Measurements from ENCODE around the gene SLC9B2. TPM values are rescaled to one million over a fixed set of nuclear protein-coding genes. Genes with fewer than 3 reads are reported as not detected.

Gene SLC9B2
- total RNA-seq, 2 experiments from 2014 or later = 21.1 to 21.7 TPM

DNA sequence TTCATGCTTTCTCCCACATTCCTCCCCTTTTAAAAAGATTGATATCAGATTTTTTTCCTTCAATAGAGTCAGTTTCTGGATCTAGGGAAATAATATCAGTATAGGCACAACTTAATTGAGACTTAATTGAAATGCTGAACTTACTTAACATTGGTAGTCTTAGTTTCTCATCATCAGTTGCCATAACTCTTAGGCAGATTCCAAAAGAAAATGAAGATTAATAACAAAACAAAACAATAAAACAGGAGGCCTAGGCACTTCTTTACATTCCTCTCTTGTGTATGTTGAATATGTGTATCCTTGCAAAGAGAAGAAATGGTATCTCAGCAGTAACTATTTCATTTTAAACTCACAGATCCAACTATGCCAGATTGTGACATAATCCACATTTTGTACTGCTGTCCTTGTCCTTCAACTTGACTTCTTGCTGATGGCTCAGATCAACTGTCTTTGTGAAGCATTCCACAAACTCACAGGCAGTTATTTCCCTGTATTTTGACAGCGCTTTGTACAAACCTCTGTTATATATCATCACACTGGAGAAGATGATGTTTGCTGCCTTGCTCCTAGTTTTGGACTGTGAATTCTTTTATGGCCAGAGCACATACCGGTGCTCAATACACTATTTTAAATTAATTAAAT is 9.1 kb upstream of the SLC9B2 start:
- intact Hi-C loops (cut with DNase I, micrococcal nuclease) = no loop called here
- Histone ChIP-seq H3K27me3 (ENCODE audit: control insufficient read depth in 1 of 2, insufficient read depth in 2 of 2, low read length in 2 of 2) (no peaks in the 10 kb centered on the region), H3K9me3 (ENCODE audit: control insufficient read depth in 1 of 2, insufficient read depth in 1 of 2, low read length in 2 of 2) (no peaks in the 10 kb centered on the region), H3K36me3 (ENCODE audit: insufficient read depth, low read length) (peaks cover 39% of the 10 kb centered on the region), H3K27ac (ENCODE audit: low read depth in 1 of 2, low read length in 2 of 2) (no peak overlapping the region), H3K4me1 (ENCODE audit: insufficient read depth, low read length) (no peaks in the 10 kb centered on the region), H3K4me3 (ENCODE audit: low read length) (no peak overlapping the region)
- Mint-ChIP-seq H3K27ac (no peak overlapping the region), H3K9me3 (no peaks in the 10 kb centered on the region), H3K36me3 (ENCODE audit: low read depth) (peaks cover 73% of the 10 kb centered on the region), H3K4me3 (no peak overlapping the region), H3K27me3 (no peaks in the 10 kb centered on the region), H3K4me1 (ENCODE audit: low read depth) (no peaks in the 10 kb centered on the region)
- no peak for ATAC-seq (ENCODE audit: poor library complexity)
- TF ChIP-seq, protein P1, sequence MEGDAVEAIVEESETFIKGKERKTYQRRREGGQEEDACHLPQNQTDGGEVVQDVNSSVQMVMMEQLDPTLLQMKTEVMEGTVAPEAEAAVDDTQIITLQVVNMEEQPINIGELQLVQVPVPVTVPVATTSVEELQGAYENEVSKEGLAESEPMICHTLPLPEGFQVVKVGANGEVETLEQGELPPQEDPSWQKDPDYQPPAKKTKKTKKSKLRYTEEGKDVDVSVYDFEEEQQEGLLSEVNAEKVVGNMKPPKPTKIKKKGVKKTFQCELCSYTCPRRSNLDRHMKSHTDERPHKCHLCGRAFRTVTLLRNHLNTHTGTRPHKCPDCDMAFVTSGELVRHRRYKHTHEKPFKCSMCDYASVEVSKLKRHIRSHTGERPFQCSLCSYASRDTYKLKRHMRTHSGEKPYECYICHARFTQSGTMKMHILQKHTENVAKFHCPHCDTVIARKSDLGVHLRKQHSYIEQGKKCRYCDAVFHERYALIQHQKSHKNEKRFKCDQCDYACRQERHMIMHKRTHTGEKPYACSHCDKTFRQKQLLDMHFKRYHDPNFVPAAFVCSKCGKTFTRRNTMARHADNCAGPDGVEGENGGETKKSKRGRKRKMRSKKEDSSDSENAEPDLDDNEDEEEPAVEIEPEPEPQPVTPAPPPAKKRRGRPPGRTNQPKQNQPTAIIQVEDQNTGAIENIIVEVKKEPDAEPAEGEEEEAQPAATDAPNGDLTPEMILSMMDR (IDR thresholded peaks at IDR 0.05) = no peak
- ChIA-PET POLR2A (no interaction called here), CTCF (no interaction called here)
- DNase-seq = no peak

DNA sequence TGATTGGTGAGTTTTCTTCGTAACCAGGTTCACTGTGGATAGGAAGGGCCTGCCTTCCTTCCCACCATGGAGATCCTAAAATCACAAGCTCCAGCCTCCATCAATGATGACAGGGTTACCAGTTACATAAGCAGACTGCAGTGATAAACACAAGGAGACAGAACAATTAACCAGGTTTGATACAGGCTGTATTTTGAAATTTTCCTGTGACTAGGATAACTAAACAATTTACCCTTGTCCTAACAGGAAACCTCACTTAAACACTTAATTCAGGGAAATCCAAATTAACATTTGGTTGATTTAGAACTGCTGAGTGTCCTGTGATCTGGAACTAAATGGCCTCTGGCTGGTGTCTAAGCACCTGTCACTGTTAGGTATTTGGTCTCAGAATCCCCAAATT is 3.1 kb upstream of the SLC9B2 start:
- no peak for DNase-seq
- TF ChIP-seq, protein P1 (IDR thresholded peaks at IDR 0.05) = no peak
- Histone ChIP-seq H3K27ac (ENCODE audit: low read depth in 1 of 2, low read length in 2 of 2) (no peak overlapping the region), H3K27me3 (ENCODE audit: control insufficient read depth in 1 of 2, insufficient read depth in 2 of 2, low read length in 2 of 2) (no peaks in the 10 kb centered on the region), H3K4me1 (ENCODE audit: insufficient read depth, low read length) (peaks cover 17% of the 10 kb centered on the region), H3K36me3 (ENCODE audit: insufficient read depth, low read length) (no peaks in the 10 kb centered on the region), H3K4me3 (ENCODE audit: low read length) (no peak overlapping the region), H3K9me3 (ENCODE audit: control insufficient read depth in 1 of 2, insufficient read depth in 1 of 2, low read length in 2 of 2) (no peaks in the 10 kb centered on the region)
- H3K4me1 Mint-ChIP-seq (ENCODE audit: low read depth) = peaks cover 36% of the 10 kb centered on the region
- peak overlapping the region; percentile 42 for H3K27ac Mint-ChIP-seq
- H3K27me3 Mint-ChIP-seq = no peaks in the 10 kb centered on the region
- CTCF ChIA-PET = interaction anchor here (1.0 to 1.7 kb wide), 2 partner anchors 33 to 252 kb away, joined by 3 to 9 read pairs; no protein-coding TSS in a partner anchor
- POLR2A ChIA-PET = no interaction called here
- no peaks in the 10 kb centered on the region for H3K9me3 Mint-ChIP-seq
- no peak for ATAC-seq (ENCODE audit: poor library complexity)
- no peak overlapping the region for H3K4me3 Mint-ChIP-seq
- intact Hi-C loops (cut with DNase I, micrococcal nuclease) = loop anchor here in 1 of 2 experiments (5.0 kb wide), 1 partner anchor 57 kb away; no protein-coding TSS in a partner anchor
- peaks cover 36% of the 10 kb centered on the region for H3K36me3 Mint-ChIP-seq (ENCODE audit: low read depth)

DNA sequence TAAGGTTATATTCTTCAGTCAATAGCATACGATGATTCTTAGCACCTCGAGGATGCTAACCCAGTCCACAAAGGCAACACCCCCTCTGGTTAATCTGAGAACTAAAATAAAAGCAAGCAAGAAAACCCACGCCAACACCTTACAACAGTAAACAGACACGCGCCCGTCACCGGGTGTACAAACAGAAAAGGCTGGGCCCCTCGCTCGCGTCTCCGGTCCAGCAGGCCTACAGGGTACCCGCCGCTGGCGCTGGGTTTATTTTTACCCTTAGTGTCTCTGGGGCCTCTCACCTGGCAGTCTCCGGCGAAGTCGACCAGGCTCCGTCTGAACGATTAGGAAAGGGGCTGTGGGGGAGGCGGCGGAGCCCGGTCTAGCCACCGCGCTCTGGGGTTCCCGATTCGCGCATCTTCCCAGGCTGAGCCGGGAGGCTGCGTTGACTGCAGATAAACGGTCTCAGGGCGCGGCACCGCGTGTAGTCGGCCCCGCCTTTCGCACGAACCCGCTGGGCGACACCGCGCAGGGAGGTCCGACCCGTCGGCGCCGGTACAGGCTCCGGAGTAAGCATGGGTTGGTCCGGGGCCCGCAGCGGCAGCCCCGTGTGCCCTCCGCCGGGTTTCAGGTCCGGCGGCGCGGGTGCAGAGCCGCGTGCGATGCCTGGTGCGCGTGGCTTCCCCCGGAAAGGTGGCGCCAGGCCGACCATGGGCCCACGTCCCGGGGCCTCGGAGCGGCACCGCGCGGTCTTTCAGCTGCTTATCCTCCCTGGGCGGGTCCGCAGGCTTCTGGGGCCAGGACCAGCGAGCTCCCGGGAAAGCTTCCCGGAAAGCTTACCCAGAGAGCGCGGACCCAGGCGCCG is 441 bp downstream of the SLC9B2 start:
- Mint-ChIP-seq H3K27me3 (no peaks in the 10 kb centered on the region), H3K4me3 (peak overlapping the region; percentile 88), H3K36me3 (ENCODE audit: low read depth) (peaks cover 23% of the 10 kb centered on the region), H3K4me1 (ENCODE audit: low read depth) (peaks cover 59% of the 10 kb centered on the region), H3K9me3 (no peaks in the 10 kb centered on the region), H3K27ac (peak overlapping the region; percentile 94)
- DNase-seq (peak; percentile 43 to 80 (median 58)), ATAC-seq (ENCODE audit: poor library complexity) (peak; percentile 81)
- TF ChIP-seq, protein P1 (IDR thresholded peaks at IDR 0.05) = no peak
- H3K27me3 ChIP-seq (ENCODE audit: control insufficient read depth in 1 of 2, insufficient read depth in 2 of 2, low read length in 2 of 2) = no peaks in the 10 kb centered on the region
- intact Hi-C loops (cut with DNase I, micrococcal nuclease) = loop anchor here (1.0 to 5.0 kb wide), 2 partner anchors 54 to 57 kb away; partner anchors contain the start of gene SLC9B1 (in 1 of the 2)
- ChIA-PET CTCF (interaction anchor here (0.9 to 2.6 kb wide), 5 partner anchors 15 to 485 kb away, joined by 3 to 11 read pairs (median 4); partner anchors contain the start of genes BDH2 and UBE2D3), POLR2A (interaction anchor here (0.6 to 2.6 kb wide), 15 partner anchors 11 to 645 kb away, joined by 3 to 24 read pairs (median 6); partner anchors contain the start of genes BDH2, CISD2, MANBA and NFKB1)
- no peaks in the 10 kb centered on the region for H3K9me3 ChIP-seq (ENCODE audit: control insufficient read depth in 1 of 2, insufficient read depth in 1 of 2, low read length in 2 of 2)
- H3K27ac ChIP-seq (ENCODE audit: low read depth in 1 of 2, low read length in 2 of 2) = peak overlapping the region; percentile 78 to 88
- H3K4me1 ChIP-seq (ENCODE audit: insufficient read depth, low read length) = peaks cover 17% of the 10 kb centered on the region
- no peaks in the 10 kb centered on the region for H3K36me3 ChIP-seq (ENCODE audit: insufficient read depth, low read length)
- H3K4me3 ChIP-seq (ENCODE audit: low read length) = peak overlapping the region; percentile 81

Measured in CD4-positive, alpha-beta T cell (primary cell).